Fibroblast of mammary gland (primary cell): ENCODE results near the gene SLC6A17.

Experiments
- DNase-seq: peaks from one replicate; pipeline ENCODE4 v3.0.0-alpha.2; 2010; ENCODE audit warnings: low read depth
- H3K4me3 ChIP-seq: 2 replicates; pipeline ENCODE4 v1.5.1; 2011; ENCODE audit warnings: low read depth, mild to moderate bottlenecking, low read length, moderate library complexity; ENCODE audit not compliant: control insufficient read depth
- TF ChIP-seq, protein P1 (sequence below): conservative IDR thresholded peaks from 2 replicates; pipeline ENCODE4 v1.5.1; 2011; ENCODE audit warnings: low read depth, low read length, inconsistent platforms; ENCODE audit not compliant: control insufficient read depth, insufficient read depth

Gene SLC6A17

DNA sequence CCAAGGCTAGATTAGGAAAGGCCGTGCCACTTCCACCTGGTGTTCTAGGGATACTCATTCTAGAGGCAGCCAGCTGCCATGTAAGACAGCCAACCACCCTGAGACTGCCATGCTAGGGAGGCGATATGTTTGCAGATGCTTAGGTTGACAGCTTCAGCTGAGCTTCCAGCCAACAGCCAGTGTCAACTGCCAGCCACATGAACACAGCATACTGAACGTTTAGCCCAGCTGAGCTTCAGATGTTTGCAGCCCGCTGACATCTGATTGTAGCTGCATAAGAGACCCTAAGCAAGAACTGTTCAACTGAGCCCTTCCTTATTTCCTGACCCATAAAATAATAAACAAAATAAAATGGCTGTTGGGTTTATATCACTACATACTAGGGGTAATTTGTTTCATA lies 54.9 kb downstream of the SLC6A17 start:
- TF ChIP-seq, protein P1, sequence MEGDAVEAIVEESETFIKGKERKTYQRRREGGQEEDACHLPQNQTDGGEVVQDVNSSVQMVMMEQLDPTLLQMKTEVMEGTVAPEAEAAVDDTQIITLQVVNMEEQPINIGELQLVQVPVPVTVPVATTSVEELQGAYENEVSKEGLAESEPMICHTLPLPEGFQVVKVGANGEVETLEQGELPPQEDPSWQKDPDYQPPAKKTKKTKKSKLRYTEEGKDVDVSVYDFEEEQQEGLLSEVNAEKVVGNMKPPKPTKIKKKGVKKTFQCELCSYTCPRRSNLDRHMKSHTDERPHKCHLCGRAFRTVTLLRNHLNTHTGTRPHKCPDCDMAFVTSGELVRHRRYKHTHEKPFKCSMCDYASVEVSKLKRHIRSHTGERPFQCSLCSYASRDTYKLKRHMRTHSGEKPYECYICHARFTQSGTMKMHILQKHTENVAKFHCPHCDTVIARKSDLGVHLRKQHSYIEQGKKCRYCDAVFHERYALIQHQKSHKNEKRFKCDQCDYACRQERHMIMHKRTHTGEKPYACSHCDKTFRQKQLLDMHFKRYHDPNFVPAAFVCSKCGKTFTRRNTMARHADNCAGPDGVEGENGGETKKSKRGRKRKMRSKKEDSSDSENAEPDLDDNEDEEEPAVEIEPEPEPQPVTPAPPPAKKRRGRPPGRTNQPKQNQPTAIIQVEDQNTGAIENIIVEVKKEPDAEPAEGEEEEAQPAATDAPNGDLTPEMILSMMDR: no peak
- H3K4me3 ChIP-seq: no peak overlapping the region
- DNase-seq: no peak

DNA sequence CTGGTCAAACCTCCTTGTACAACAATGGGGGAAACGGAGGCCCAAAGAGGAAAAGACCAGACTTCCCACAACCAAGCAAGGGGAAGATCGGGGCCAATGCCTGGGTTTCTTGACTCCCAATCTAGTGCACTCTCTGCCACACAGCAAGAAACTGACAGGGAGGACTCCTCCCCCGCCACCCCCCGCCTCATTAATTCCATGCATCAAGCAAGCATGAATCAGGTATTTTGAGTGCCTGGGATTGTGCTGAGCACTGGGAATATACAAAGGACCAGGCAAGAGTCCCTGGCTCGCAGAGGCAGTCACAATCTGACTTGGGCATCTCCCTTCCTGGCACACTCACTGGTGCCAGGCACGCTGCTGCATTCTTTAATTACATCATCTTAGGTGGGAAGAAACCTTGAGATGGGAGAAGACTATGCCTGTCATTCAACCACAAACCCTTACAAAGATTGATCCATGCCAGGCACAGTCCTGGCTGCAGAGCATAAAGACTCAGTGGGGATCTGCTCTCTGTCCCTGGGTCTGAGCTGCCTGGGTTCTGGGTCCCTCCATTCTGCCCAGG lies 55.4 kb downstream of the SLC6A17 start:
- no peak for DNase-seq
- H3K4me3 ChIP-seq: no peak overlapping the region
- TF ChIP-seq, protein P1: no peak

DNA sequence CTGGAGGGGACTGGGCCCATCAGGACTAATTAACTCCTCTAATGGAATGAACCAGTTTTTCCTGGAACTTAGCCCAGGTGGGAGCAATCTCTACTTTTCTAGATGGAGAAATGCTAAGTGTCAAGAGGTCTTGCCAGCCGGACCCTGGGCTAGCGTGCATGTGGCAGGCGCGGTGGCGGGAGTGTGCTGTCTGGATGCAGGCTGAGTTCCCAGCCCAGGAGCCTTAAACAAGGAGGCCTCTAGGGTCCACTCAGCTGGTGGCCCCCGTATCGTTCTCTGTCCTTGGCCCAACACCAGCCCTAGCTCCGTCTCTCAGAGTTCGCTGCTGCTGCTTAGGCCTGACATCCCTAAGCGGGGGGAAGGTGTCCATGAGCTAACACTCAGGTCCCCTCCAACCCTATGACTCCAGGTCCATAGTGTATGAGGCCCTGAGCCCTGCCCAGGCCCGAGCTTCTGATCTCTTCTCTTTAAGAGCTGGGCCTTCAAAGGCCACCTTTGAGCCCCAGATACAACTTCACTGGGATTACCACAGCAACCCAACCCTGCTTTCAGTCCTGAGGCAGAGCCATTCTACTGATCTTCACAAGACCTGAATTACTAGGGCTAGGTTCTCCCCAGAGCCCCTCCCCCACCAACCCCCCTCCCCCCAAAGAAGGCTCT lies 56.1 kb downstream of the SLC6A17 start:
- H3K4me3 ChIP-seq: no peak overlapping the region
- DNase-seq: no peak
- TF ChIP-seq, protein P1: no peak

DNA sequence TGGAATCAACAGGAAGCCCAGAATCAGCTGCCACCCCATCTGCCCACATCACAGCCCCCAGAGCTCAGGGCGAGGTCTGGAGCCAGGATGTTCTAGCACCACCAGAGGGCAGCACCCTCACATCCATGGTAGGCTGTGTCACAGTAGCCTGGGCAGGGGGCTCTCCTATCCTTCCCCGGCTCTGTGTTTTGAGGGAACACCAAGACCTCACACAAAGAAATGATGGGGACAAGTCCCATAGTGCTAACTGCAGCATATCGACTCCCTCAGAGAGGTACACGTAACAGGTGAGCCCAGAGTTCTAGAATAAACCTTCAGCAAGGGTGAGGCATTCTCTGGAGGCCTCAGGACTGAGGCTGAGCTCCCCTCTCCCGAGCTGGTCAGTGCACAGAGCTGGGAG lies 57.5 kb downstream of the SLC6A17 start:
- TF ChIP-seq, protein P1: peak; percentile 93
- H3K4me3 ChIP-seq: no peak overlapping the region
- DNase-seq: peak; percentile 42

DNA sequence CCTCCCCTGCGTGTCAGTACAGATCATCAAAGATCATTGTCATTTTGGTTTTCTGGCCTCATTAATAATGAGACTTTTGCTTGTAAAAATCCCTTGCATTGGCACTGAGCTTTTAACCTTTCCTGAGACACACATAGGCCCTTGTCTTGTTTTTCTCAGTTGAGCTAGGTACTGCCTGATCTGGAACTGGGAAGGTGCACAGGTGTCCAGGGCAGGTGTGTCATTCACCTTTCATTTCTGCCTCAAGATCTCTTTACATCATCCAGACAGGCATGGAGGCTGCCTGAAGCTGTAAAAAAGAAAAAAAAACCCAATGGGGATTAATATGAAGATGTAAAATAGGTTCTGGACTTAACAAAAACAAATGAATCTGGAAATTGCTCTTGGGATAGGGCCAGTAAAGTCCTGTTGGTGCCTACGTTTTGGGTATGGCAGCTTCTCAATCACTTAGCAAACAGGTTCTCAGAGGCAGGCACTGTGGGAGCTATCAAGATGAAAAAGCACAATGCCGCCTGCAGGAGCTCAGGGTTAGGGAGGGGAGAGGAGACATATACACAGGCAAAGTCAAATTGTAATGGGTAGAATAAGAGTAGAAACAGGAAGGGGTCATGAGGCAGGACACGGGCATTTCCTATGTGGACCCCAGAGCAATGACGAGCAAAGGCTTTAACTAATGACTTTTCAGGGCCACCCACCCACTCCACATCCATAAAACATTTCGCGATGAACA lies 58.8 kb downstream of the SLC6A17 start:
- peak overlapping the region; percentile 46 for H3K4me3 ChIP-seq
- no peak for DNase-seq
- TF ChIP-seq, protein P1: no peak

DNA sequence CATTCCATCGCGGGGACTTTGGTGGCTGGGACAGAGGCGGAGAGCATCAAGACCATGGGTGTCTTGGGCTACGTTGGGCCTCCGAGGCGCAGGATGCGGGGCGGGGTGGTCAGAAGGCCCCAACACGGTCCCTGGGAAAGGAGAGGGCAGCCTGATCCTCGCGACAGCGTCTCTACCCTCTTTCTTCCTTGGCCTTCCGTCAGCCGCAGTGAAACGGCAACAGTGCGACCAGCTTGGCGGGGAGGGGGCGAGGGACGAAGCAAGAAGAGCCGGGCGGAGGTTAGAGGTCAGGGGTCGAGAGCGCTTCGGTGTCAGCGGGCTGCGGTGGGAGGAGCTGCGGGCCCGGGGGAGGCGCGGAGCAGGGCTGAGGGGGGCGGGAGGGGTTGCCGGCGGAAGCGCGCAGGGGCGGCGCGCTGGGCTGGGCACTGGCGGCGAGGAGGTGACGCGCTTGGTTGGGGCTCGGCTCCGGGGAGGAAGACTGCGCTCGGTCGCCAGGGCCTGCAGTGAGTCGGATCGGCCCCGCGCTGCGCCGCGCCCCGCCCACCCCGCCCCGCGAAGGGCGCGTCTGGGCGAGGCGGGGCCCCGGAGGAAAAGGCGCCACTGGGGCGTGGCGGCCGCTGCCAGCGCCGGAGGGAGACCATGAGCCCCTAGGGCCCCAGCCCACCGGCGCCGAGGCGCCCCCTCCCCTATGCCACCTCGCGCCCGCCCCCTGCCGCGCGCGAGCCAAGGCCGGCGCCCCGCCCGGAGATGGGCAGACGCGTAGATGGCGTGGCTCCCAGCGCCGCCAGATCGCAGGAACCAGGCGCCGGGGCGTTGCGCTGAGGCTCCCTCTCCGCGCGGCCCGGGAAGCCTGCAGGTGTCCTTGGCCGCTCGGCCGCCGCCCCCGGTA lies 59.7 kb downstream of the SLC6A17 start, which contains the start of gene KCNC4:
KCNC4 (plus strand) TSS at position 600 of the 889 bp plus-strand sequence. CDS start 1,186 bp downstream, outside the sequence.
- TF ChIP-seq, protein P1: no peak
- H3K4me3 ChIP-seq: peak within 1 kb of the TSS; percentile 46
- DNase-seq: peak; percentile 66
